ENCODE results near the gene VWC2.

VWC2 gene

DNA sequence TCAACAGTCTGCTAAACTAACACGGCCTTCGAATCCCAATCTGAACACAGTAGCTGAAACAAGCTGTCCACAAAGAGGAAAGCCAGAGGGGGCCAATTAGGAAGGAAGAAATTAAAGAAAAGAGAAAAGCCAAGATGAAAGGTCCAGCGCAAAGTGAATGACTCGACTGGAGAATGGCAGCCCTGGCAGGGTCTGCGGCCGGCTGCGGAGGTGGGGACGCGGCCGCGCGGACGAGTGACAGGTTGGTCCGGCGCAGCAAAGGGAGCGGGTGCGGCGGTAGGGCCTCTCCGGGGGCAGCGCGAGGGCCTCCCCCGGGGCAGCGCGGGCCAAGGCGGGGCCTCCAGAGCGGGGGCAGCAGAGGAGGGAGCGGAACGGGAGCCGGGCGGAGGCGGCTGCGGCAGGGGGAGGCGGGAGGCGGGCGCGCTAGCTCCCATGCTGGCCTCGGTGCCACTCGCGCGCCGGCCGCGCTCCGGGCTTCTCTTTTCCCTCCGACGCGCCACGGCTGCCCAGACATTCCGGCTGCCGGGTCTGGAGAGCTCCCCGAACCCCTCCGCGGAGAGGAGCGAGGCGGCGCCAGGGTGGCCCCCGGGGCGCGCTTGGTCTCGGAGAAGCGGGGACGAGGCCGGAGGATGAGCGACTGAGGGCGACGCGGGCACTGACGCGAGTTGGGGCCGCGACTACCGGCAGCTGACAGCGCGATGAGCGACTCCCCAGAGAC is at the start of gene VWC2:
Gene VWC2, plus strand, starts transcription at position 421 of the 718 bp plus-strand sequence. CDS start 1,798 bp downstream, outside the sequence.
- DNase-seq = no peak

DNA sequence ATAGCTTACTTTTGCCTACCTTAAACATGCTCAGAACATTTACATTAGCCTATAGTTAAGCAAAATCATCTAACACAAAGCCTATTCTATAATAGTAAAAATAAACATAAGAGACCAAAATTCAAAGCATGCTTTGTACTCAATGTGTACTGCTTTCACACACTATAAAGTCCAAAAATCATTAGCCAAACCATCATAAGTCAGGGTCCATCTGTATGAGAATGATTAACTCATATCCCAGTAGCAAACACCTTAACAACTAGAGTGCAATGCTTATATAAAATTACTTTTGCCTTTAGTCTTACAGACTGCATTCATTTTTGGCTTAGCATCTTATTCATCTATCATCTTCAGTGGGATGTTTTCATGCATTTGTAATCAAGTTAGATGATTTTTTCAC is 49.4 kb upstream of the VWC2 start:
- no peak for DNase-seq

DNA sequence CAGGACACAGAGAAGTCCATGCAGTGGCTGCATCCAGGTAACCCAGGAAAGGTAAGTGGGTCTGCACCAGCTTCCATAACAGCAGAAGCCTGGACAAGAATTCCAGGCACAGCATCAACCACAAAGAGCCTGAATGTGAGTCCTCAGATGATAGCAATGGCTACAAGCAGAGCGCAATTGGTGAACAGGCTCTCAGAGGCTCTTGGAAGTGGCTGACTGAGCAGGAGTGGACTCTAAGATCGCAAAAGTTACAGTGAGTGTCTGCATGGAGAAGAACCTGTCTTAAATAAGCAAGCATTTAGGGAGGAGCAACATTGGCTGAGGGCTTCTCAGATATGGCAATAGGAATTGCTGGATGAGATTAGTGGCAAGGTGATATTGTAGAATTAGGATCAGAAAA is 41.6 kb upstream of the VWC2 start:
- DNase-seq = no peak

DNA sequence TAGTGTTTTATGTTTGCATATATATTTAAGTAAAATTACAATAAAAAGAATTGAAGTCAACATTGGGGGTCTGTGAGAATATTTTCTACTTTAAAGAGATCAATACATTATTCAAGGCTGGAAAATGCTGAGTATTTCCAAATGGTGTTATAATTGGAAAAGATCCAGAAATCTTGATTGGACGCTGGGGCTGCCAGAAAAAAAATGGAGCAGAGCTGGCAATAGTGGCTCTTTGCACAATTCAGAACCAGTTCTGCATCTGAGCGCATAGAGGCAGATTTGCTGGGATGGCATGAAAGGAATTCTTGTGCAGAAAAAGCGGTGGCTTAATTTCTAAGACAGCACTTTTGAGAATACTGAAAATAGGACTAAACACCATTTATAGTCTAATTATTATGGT is 10.8 kb upstream of the VWC2 start:
- no peak for DNase-seq

DNA sequence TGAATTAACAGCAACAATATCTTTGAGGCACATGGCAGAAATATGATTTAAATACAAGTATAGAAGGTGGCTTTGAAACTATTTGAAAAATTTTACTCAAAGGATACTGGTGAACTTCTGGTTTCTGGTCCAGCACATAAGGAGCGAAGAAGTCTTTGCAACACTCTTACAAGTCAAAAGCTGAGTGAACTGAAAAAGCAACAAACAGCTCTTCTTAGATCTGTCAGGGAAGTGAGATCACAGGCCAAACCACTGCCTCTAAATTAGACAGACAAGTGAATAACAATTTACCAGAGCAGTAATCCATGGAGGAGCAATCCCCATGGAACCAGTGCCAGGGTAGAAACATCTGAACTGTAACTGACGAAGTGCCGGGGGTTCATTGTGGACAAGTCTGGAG is 9.6 kb upstream of the VWC2 start:
- DNase-seq = no peak

DNA sequence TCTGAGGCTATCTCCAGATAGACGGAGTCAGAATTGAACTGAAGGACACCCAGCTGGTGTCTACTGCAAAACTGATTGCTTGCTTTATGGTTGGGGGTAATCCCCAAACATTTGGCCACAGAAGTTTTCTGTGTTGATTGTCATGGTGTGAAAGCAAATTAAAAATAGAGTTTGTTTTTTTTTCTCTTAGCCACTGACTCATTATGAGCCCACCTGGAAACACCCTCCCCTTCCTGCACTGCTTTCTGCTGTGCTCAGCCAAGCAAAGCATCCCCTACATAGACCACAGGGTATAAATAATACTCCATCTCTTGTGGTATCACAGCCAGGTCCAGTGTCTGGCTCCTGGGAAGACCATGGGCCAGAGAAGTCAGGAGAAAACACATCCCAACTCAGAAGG is 6.5 kb upstream of the VWC2 start:
- DNase-seq = no peak

DNA sequence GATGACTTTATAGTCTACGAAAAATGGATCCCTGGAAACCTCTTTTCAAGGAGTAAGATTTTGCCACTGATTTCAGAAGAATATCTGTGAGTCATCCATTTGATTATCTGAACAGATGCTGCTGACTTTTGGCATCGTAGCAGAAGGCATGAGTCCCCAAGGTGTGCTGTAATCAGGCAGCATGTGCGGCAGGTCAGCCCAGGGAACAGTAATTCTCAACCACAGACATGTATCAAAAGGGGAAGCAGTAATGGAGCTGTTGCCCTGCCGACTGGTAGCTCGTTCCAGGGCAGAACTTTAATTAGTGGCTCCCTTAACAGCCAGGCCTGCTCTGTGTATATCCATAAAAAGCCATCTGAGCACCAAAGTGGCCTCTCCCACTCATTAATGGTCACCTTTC is 5.7 kb upstream of the VWC2 start:
- no peak for DNase-seq

DNA sequence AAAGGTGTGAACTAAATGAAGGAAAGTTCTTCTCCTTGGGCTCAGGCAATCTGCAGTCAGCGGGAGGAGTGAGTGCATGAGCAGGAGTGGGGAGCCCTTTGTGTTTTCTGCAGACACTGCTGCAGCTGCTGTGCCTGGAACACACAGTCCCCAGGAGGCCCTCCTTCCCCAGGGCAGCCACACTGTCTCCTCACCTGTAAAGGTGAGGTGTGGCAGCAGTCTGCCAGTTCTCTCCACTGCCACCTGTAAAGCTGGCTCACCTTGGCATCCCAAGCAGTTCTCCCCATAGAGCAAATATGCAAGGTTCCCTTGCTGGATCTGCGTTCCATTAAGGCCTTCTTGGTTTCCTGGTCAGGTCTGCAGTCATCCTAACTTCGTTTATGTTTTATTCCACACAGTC is 5.2 kb upstream of the VWC2 start:
- no peak for DNase-seq

DNA sequence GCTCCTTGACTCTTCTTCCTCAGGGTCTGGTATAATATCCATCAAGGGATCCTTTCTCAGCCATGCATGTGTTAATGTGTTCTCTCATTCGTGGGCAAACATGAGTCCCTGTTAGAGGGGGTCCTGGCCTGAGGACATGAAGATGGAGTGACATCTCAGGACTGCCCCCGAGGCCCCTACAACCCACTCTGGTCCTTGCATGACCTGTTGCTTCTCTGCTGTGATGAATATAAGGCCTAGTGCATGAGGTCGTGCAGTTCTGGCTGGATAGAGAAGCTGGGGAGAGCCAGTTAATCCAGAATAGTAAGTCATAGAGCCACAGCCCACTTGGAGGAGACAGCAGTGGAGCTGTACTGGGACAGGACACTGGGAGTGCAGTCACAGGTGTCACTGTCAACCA is 4.6 kb upstream of the VWC2 start:
- DNase-seq = no peak

DNA sequence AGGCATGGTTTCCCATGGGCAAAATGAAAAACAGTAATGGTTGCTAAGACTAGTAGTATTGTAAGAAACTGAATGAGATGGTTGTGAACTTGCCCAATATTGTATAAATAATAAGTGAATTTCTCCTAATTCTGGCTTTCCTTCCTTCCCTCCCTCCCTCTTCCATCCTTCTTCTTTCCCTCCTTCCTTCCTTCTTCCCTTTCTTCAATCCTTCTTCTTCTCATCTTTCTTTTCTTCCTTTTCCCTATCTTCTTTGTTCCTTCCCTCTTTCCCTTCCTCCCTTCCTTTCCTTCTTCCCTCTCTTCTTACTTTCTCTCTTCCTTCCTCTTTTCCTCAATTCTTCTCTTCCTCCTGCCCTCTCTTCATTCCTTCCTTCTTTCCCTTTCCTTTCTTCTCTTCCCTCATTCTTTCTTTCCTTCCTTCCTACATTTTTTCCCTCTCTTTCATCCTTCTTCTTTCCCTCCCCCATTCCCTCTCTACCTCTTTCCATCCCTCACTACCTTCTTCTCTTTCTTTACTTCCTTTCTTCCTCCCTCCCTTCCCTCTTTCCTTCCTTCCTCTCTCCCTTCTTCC is 4.1 kb upstream of the VWC2 start:
- DNase-seq = no peak

DNA sequence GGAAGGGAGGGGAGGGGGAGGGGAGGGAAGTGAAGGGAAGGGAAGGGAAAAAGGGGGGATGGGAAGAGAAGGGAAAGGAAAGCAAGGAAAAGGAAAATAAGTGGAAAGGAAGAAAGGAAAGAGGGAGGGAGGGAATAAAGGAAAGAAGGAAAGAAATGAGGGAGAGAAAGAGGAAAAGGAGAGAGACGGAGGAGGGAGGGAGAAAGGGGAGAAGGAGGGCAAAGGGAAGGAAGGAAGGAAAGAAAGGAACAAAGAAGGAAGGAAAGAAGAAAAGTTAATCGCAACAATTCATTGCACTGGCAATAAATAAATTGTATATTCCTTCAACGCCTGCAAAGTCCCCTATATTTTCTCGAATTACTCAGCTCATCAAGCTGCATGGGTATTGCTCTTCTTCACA is 2.6 kb upstream of the VWC2 start:
- DNase-seq = no peak

DNA sequence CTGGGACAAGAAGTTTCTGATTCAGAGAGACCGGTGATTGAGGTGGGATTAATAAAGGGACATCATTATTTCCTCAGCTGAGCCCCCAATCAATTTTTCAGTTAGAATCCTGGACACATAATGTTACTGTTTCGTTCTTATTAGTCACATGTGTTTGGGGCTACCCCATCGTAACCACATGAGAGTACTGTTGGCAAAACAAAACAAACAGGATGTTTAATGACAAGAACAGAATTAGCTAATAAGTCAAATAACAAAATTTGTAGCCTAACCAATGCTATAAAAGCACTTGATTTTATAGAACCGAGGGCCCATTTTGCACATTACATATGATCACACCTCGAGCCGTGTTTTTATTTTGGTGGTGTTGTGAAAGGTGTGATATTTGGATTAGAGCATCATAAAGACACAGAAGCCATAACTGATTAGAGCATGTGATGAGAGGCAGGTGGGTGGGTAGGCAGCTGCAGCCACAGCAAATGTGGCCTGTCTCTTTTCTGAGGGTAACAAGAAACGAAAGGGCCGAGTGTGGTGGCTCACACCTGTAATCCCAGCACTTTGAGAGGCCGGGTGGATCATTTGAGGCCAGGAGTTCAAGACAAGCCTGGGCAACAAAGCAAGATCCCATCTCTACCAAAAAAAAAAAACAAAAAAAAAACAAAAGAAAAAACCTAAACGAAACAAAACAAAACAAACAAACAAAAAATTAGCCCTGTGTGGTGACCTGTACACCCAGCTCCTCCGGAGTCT is 1.8 kb upstream of the VWC2 start:
- no peak for DNase-seq

DNA sequence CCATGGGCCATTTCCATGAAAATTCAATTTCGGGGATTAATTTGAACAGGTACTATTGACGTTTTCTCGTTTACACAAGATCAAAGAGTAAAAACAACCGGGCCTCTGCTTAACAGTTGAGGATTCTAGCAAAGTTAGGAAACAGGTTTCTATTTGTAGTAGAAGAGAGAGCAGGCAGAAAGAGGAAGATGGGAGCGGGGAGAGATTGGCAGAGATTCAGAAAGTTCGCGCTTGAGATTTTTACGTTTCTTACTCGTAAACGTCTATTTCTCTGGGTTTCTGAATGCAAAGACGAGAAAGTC is 571 bp upstream of the VWC2 start:
- DNase-seq = no peak

DNA sequence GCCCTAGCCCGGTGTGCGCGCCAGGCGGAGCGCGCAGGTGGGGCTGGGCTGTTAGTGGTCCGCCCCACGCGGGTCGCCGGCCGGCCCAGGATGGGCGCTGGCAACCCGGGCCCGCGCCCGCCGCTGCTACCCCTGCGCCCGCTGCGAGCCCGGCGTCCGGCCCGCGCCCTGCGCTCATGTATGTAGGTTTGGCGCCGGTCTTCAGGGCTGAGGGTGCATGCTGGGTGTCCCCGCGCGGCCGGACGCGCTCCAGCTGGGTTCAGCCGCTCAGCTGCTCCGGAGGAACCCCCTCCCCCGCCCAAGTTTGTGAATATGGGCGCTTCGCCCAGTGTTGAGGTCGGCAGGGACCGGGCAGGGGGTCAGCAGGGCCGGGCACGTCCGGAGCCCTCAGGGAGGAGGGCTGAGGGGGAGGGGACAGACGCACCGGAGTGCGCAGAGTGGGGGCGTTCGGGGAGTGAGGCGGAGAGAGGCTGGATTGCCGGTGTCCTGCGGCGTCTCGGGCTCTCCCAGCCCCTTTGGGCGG is 559 bp downstream of the VWC2 start:
- DNase-seq = no peak

DNA sequence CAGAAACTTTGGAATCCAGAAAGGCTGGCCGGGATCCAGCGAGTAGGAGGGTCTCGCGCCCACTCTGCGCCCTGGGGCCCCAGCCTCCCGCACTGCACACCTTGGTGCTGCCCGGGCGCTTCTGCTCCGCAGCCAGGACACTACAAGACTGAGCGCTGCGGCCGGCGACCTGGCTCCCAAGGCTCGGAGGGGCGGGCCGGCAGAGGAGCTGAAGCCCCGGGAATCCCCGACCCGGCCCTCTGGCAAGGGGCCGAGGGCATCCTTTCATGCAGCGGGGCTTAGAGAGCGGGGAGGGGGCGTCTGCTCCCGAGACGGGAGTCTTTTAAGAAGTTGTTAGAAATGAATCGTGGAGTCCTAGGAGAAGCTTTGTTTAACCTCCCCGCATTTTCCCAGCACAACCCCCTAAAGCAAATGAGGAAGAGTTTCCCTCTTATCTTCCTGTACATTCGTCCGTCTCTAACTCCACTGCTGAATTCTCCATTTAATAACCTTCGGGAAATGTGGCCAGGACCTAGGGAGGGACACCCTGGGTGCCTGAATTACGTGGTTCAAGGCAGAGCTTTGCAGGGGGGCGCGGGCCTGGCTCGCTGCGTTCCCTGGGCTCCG is 1.1 kb downstream of the VWC2 start:
- DNase-seq = no peak

DNA sequence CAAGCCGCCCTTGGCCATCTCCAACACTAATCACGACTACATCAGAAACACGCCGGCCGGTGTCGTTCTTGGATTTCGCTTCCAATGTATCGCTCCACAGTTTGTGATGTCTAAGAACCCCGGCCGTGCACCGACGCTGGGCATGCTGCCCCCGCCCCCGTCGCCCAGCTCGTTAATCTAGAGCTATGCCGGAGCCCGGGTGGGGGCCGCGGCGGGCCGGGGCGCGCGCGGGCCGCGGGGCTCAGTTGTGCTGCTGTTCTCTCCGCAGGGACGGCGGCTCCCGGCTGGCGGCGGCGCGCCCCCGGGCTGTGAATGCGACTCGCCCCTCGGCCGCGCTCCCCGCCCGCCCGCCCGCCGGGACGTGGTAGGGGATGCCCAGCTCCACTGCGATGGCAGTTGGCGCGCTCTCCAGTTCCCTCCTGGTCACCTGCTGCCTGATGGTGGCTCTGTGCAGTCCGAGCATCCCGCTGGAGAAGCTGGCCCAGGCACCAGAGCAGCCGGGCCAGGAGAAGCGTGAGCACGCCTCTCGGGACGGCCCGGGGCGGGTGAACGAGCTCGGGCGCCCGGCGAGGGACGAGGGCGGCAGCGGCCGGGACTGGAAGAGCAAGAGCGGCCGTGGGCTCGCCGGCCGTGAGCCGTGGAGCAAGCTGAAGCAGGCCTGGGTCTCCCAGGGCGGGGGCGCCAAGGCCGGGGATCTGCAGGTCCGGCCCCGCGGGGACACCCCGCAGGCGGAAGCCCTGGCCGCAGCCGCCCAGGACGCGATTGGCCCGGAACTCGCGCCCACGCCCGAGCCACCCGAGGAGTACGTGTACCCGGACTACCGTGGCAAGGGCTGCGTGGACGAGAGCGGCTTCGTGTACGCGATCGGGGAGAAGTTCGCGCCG is 1.9 kb downstream of the VWC2 start:
- no peak for DNase-seq

DNA sequence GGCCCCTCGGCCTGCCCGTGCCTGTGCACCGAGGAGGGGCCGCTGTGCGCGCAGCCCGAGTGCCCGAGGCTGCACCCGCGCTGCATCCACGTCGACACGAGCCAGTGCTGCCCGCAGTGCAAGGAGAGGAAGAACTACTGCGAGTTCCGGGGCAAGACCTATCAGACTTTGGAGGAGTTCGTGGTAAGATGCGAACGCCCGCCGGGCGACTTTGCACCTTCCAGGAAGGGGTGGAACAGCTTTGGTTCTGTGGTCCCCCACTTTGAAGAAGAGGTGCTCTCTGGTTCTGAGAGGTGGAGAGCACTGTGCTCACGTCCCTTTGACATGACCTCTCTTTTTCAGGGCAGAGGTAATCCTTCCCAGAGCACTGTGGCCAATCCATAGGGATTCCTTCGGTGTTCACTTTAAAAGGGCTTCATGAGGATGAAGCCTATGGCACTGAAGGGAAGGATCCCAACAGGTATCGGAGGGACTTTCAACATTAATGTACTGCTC is 2.6 kb downstream of the VWC2 start:
- no peak for DNase-seq

DNA sequence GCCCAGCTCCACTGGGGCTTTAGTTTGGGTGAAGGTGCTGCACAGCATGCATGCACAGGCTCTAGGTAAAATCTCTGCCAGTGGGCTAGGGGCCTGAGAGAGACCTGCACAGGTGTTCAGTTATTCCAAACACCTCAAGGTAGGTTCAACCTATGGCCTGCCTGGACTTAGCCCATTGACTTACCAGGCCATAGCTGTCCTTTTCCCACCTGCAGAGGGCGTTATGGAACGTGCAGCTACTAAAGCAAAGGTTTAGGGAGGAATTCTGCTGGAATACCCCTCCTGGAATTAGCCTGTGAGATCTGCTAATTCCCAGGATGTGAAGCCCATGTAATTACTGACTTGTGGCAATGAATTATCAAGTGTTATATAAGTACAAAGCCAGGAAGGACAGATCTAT is 3.6 kb downstream of the VWC2 start:
- DNase-seq = peak; percentile 3

DNA sequence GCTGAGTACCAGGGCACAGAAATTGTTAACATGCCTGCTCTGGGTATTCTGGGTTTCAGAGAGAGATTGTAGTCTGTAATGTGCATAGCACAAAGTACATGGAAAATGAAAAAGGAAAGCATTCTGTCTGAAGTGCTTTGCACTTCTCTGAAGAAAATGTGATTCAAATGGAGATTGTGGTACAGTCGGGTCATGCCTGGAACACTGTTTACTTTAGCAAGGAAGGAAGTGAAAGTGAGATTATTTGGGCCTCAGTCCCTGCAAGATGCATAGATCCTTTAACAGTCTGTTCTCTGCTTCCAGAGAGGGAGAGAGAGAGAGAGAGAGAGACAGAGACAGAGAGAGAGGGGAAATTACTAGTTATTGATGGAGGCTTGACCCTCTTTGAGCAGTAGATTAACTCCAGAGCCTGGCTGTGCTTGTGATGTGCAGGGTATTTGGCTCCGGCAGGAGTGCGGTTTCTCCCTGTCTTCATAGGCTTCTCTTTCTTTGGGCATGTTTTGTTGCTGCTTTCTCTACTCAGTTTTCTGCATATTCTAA is 5.4 kb downstream of the VWC2 start:
- DNase-seq = no peak

DNA sequence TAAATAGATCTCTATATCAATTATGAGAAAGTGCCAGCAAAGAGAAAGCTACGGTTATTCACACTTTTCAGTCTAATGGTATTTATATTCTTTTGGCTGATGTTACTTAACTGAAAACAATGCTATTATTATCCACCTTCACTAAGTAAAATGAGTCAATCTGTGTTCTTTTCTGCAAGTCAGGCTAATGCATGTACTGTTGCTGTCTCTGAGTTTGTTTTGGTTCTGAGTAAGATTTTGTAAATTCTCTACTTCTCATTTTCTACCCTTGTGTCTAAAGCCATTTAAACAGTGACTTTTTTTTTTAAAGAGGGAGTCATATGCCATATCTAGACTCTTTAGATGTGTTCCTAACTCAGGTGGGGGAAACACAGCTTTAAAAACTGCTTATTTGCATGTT is 7.5 kb downstream of the VWC2 start:
- DNase-seq = no peak

DNA sequence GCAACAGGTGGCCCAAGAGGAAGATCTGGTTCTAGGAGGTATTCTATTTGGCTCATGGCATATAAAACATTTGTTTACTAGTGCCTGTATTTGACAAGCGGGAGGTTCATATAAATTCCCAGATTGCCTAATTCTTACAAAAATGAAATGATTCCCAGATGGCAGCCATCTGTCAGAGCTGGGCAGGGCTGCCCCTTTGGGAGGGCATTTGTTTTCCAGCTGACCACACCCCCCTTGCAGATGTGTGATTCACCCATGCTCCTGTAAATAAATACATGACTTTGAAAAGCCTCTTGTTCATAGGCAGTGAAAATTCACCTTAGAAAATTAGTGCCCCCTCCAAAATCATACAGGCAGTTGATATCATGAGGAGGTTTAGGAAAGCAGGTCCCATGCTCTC is 8.6 kb downstream of the VWC2 start:
- no peak for DNase-seq

DNA sequence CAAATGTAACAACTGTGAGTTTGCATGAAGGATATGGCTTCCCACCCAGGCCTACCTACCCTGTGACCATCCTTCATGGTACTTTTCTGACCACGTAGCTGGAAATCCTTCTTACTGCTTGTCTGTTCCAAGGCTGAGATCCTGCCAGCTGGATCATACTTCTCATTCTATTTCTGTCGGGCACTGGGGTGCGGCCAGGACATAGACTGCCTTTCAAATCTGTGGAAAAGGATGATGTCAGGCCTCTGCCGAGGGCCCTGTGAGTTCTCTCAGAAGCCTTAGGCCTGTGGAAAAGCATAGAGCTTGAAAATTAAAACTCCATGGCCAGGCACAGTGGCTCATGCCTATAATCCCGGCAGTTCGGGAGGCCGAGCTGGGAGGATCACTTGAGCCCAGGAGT is 10.0 kb downstream of the VWC2 start:
- DNase-seq = no peak

All from hematopoietic multipotent progenitor cell treated with erythropoietin and hydrocortisone succinate and interleukin-3 and kit ligand, for 8 days (in vitro differentiated cells).